H1 (cell line): ENCODE data around the gene PLCB1. TPM values are rescaled to one million over a fixed set of nuclear protein-coding genes. Genes with fewer than 3 reads are reported as not detected.

Source experiments
- CTCF ChIA-PET: fragments of 300-600 bp; sonication (Branson Sonifier 250); formaldehyde crosslinking; loops from one replicate; lab custom pipeline; 2021; ENCODE audit not compliant: partially characterized antibody; lab: Charles Lee
- POLR2A ChIA-PET: fragments of 300-600 bp; sonication (Branson Sonifier 250); formaldehyde crosslinking; loops from one replicate; lab custom pipeline; 2021; ENCODE audit warnings: inconsistent platforms; ENCODE audit not compliant: partially characterized antibody; lab: Charles Lee
- DNase-seq, 2 experiments: peaks; one replicate each; pipeline versions ENCODE4 v3.0.0 to v3.0.0-alpha.2; 2010 to 2022; ENCODE audit warnings: low spot score in 2 of 2, low read depth in 1 of 2, mixed read lengths in 1 of 2
- FAIRE-seq: peaks from 2 replicates; lab custom pipeline; 2011; peaks lifted over from hg19 to GRCh38; lab: Jason Lieb, UNC
- H2AFZ ChIP-seq: 2 replicates; pipeline ENCODE4 v1.8.1; 2012; ENCODE audit warnings: low read length, inconsistent platforms
- H2AK5ac ChIP-seq: 2 replicates; pipeline ENCODE4 v1.6.1; 2013; ENCODE audit warnings: low read depth, low read length
- H2BK120ac ChIP-seq: replicated peaks from 2 replicates; pipeline ENCODE3; 2013; ENCODE audit warnings: low read depth, low read length, inconsistent platforms
- H2BK12ac ChIP-seq: 2 replicates; pipeline ENCODE4 v1.6.1; 2013; ENCODE audit warnings: low read depth, low read length
- H2BK15ac ChIP-seq: 2 replicates; pipeline ENCODE4 v1.6.1; 2013; ENCODE audit warnings: low read length
- H2BK20ac ChIP-seq: 2 replicates; pipeline ENCODE4 v1.6.1; 2013; ENCODE audit warnings: low read length
- H2BK5ac ChIP-seq: 2 replicates; pipeline ENCODE4 v1.6.1; 2013; ENCODE audit warnings: low read depth, low read length
- H3K14ac ChIP-seq: 2 replicates; pipeline ENCODE4 v1.6.1; 2013; ENCODE audit warnings: inconsistent platforms; ENCODE audit not compliant: insufficient read length
- H3K18ac ChIP-seq: 2 replicates; pipeline ENCODE4 v1.6.1; 2013; ENCODE audit warnings: low read length; ENCODE audit errors: extremely low read depth
- H3K23ac ChIP-seq: 2 replicates; pipeline ENCODE4 v1.6.1; 2013; ENCODE audit warnings: inconsistent platforms; ENCODE audit not compliant: insufficient read length
- H3K23me2 ChIP-seq: 2 replicates; pipeline ENCODE4 v1.6.1; 2013; ENCODE audit warnings: low read depth, low read length
- H3K27ac ChIP-seq: 2 replicates; pipeline ENCODE4 v1.6.1; 2011; ENCODE audit warnings: low read depth, low read length, inconsistent platforms
- H3K27me3 ChIP-seq, 4 experiments: replicated peaks in 1 of 4; 1 replicate in 1 of 4; 2 replicates in 3 of 4; pipeline versions ENCODE4 v1.6.1 to v1.8.1; 2011 to 2013; ENCODE audit warnings: low read length in 3 of 4, mild to moderate bottlenecking in 3 of 4, inconsistent platforms in 2 of 4, mixed read lengths in 2 of 4, moderate library complexity in 1 of 4; ENCODE audit not compliant: control insufficient read depth in 3 of 4, insufficient read depth in 3 of 4; ENCODE audit errors: extremely low read depth in 1 of 4
- H3K36me3 ChIP-seq, 4 experiments: 2 replicates each; pipeline versions ENCODE4 v1.6.1 to v1.8.1; 2011 to 2013; ENCODE audit warnings: mild to moderate bottlenecking in 4 of 4, low read length in 3 of 4, moderate library complexity in 2 of 4, control low read depth in 1 of 4, inconsistent platforms in 1 of 4; ENCODE audit not compliant: insufficient read depth in 4 of 4, control insufficient read depth in 2 of 4
- H3K4ac ChIP-seq: replicated peaks from 2 replicates; pipeline ENCODE3; 2013; ENCODE audit warnings: low read length, low read depth, mixed read lengths, inconsistent platforms; ENCODE audit not compliant: insufficient read length
- H3K4me1 ChIP-seq, 4 experiments: replicated peaks in 1 of 4; 1 replicate in 1 of 4; 2 replicates in 3 of 4; pipeline versions ENCODE4 v1.6.1 to v1.8.1; 2011 to 2013; ENCODE audit warnings: low read length in 3 of 4, inconsistent platforms in 2 of 4, mixed read lengths in 1 of 4; ENCODE audit not compliant: insufficient read depth in 4 of 4, control insufficient read depth in 3 of 4
- H3K4me2 ChIP-seq, 2 experiments: 2 replicates each; pipeline versions ENCODE4 v1.6.1 to v1.8.1; 2011 to 2013; ENCODE audit warnings: low read depth in 2 of 2, low read length in 2 of 2, control low read depth in 1 of 2, inconsistent platforms in 1 of 2, mild to moderate bottlenecking in 1 of 2; ENCODE audit not compliant: insufficient read depth in 1 of 2
- H3K4me3 ChIP-seq, 4 experiments: fragments of 200-600, 300-600 bp in 1 of 4; sonication (generic), shearing (Covaris generic), sonication (Bioruptor Twin) in 1 of 4; 2 replicates each; pipeline versions ENCODE4 v1.5.1 to v1.8.1; 2011 to 2016; ENCODE audit warnings: low read length in 4 of 4, low read depth in 3 of 4, control low read depth in 2 of 4, inconsistent platforms in 2 of 4, mild to moderate bottlenecking in 2 of 4, mixed read lengths in 1 of 4, moderate library complexity in 1 of 4; ENCODE audit not compliant: insufficient read depth in 2 of 4; ENCODE audit errors: extremely low read depth in 1 of 4
- H3K56ac ChIP-seq: replicated peaks from 2 replicates; pipeline ENCODE3; 2013; ENCODE audit warnings: low read depth, mild to moderate bottlenecking, mixed read lengths, low read length, inconsistent platforms; ENCODE audit not compliant: insufficient read length
- H3K79me1 ChIP-seq: 2 replicates; pipeline ENCODE4 v1.6.1; 2013; ENCODE audit warnings: low read depth, low read length, control low read depth
- H3K79me2 ChIP-seq, 2 experiments: 2 replicates each; pipeline versions ENCODE4 v1.6.1 to v1.8.1; 2012 to 2013; ENCODE audit warnings: low read length in 2 of 2, mild to moderate bottlenecking in 2 of 2, inconsistent platforms in 1 of 2; ENCODE audit not compliant: insufficient read depth in 2 of 2, control insufficient read depth in 1 of 2
- H3K9ac ChIP-seq, 4 experiments: replicated peaks in 1 of 4; 1 replicate in 1 of 4; 2 replicates in 3 of 4; pipeline versions ENCODE4 v1.6.1 to v1.8.1; 2011 to 2013; ENCODE audit warnings: low read depth in 3 of 4, low read length in 3 of 4, control low read depth in 2 of 4, mild to moderate bottlenecking in 2 of 4, moderate library complexity in 2 of 4, inconsistent platforms in 1 of 4; ENCODE audit errors: extremely low read depth in 1 of 4
- H3K9me3 ChIP-seq, 2 experiments: 2 replicates each; pipeline versions ENCODE4 v1.6.1 to v1.8.1; 2012 to 2013; ENCODE audit warnings: mild to moderate bottlenecking in 2 of 2, moderate library complexity in 2 of 2, control low read depth in 1 of 2, inconsistent platforms in 1 of 2, low read depth in 1 of 2, low read length in 1 of 2, mixed read lengths in 1 of 2; ENCODE audit not compliant: insufficient read depth in 2 of 2
- H4K20me1 ChIP-seq, 2 experiments: replicated peaks in 1 of 2; 2 replicates each; pipeline versions ENCODE3 to v1.8.1; 2011 to 2013; ENCODE audit warnings: inconsistent platforms in 2 of 2, low read length in 2 of 2, mild to moderate bottlenecking in 1 of 2; ENCODE audit not compliant: insufficient read depth in 2 of 2, control insufficient read depth in 1 of 2
- H4K5ac ChIP-seq: 2 replicates; pipeline ENCODE4 v1.6.1; 2013; ENCODE audit warnings: low read length, low read depth, mixed read lengths, inconsistent platforms; ENCODE audit not compliant: insufficient read length
- H4K8ac ChIP-seq: 2 replicates; pipeline ENCODE4 v1.8.0; 2013; ENCODE audit warnings: mild to moderate bottlenecking, moderate library complexity, low read length, inconsistent platforms; ENCODE audit not compliant: insufficient read depth; ENCODE audit errors: extremely low read depth
- H4K91ac ChIP-seq: replicated peaks from 2 replicates; pipeline ENCODE3; 2013; ENCODE audit warnings: low read length, mixed read lengths, inconsistent platforms; ENCODE audit not compliant: insufficient read length
- CTBP2 ChIP-seq: IDR thresholded peaks from 2 replicates; pipeline ENCODE4 v1.7.0; 2011; ENCODE audit warnings: borderline replicate concordance, mild to moderate bottlenecking, moderate library complexity, mixed read lengths, low read length; ENCODE audit not compliant: insufficient read depth, insufficient read length
- FOSL1 ChIP-seq: IDR thresholded peaks from 2 replicates; pipeline ENCODE4 v1.6.1; 2011; ENCODE audit warnings: mild to moderate bottlenecking, low read depth, low read length, moderate library complexity; ENCODE audit not compliant: insufficient read depth
- HDAC6 ChIP-seq: IDR thresholded peaks from one replicate; pipeline ENCODE4 v1.7.1; 2012; ENCODE audit warnings: low read depth, mild to moderate bottlenecking, inconsistent platforms, low read length, moderate library complexity
- RNF2 ChIP-seq: fragments of 200-900, 300-1000 bp; sonication (generic); IDR thresholded peaks from 2 replicates; pipeline ENCODE4 v1.7.1; 2016; ENCODE audit warnings: borderline replicate concordance, low read depth, mild to moderate bottlenecking, antibody characterized with exemption, low read length; ENCODE audit not compliant: poor library complexity, severe bottlenecking; ENCODE audit errors: missing control alignments
- SIN3A ChIP-seq, 2 experiments: IDR thresholded peaks in 1 of 2; conservative IDR thresholded peaks in 1 of 2; 2 replicates each; pipeline ENCODE4 v1.6.1; 2011 to 2012; ENCODE audit warnings: low read length in 2 of 2, improper control_type of control experiment in 1 of 2, low read depth in 1 of 2, mild to moderate bottlenecking in 1 of 2
- TCF12 ChIP-seq: IDR thresholded peaks from 2 replicates; pipeline ENCODE4 v1.6.1; 2011; ENCODE audit warnings: low read depth, mild to moderate bottlenecking, low read length
- YY1 ChIP-seq: IDR thresholded peaks from 2 replicates; pipeline ENCODE4 v1.6.1; 2011; ENCODE audit warnings: low read depth, mild to moderate bottlenecking, low read length
- WGBS, 2 experiments: shearing (Covaris generic) in 1 of 2; methylation state at CpG; one replicate each; pipeline versions ENCODE4 v1.1.6 to v1.1.7; 2013 to 2015; ENCODE audit warnings: low lambda C conversion rate in 2 of 2, mixed read lengths in 2 of 2, inconsistent platforms in 1 of 2, low coverage in 1 of 2, missing lambda C conversion rate in 1 of 2; ENCODE audit not compliant: insufficient replicate concordance in 2 of 2, insufficient coverage in 1 of 2, insufficient read length in 1 of 2; ENCODE audit errors: extremely low coverage in 1 of 2, missing lambda C conversion rate in 1 of 2; 5-methylcytosine and 5-hydroxymethylcytosine counted together
- polyA plus RNA-seq, 7 experiments: library from polyadenylated mRNA; depleted of rRNA in 3 of 7; stranded (reverse) in 5 of 7; unstranded in 2 of 7; fragments of >200 nt in 5 of 7; fragments of 200-250 nt in 2 of 7; gene quantifications; 1 replicate in 5 of 7; 2 replicates in 1 of 7; 4 replicates in 1 of 7; pipeline versions ENCODE4 v1.2.1 to v1.2.3, GENCODE V29; 2011 to 2013; ENCODE audit warnings: missing spikeins in 2 of 7, mixed read lengths in 2 of 7
- total RNA-seq: library from RNA; stranded (reverse); fragmentation: NEBNext Ultra II Directional; extraction: Animal tissue kit (Norgen Biotek cat#: 25700); gene quantifications from 2 replicates; pipeline ENCODE4 v1.2.1, GENCODE V29; 2021

Gene PLCB1
- total and polyA plus RNA-seq, 2 of the 8 experiments (the other 6 are each of a cell fraction or from before 2014, with no cell fraction given), result 2.6 to 9.1 TPM

DNA sequence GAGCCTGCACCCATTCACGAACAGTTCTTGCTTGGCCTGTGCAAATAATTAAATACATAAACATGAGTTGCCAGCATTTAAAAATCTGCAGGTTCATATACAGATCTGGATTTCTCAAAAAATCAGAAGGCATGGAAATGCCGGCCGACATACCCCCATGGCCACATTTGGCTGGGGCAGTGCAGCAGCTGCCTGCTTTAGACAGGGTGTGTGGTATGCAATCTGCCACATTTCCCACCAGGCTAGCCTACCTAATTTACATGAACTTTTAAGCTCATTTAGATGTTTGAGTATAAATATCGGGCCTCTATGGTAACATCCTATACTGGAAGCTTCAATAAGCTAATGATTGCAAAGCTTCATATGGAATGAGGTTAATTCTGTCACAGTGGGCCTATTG is 31.5 kb downstream of the PLCB1 start:
- peaks cover 8 to 12% of the 10 kb centered on the region in 2 experiments for H3K9me3 ChIP-seq
- H3K23ac ChIP-seq, result no peak overlapping the region
- no peak overlapping the region for H2BK20ac ChIP-seq
- H2BK12ac ChIP-seq, result no peak overlapping the region
- WGBS, 2 experiments, result 94% methylated on average over 4 of the region's 4 CpGs; no CpG with 5 or more reads in 1 of the 2 experiments
- no peaks in the 10 kb centered on the region for H3K23me2 ChIP-seq
- DNase-seq (no peak), FAIRE-seq (no peak)
- H3K4me3 ChIP-seq, result no peak overlapping the region
- H3K79me2 ChIP-seq, result no peaks in the 10 kb centered on the region
- no peak overlapping the region for H3K18ac ChIP-seq
- H2BK15ac ChIP-seq, result no peak overlapping the region
- no peak for TF ChIP-seq FOSL1
- no peak for TF ChIP-seq HDAC6
- no peak for TF ChIP-seq CTBP2
- no peak for TF ChIP-seq YY1
- TF ChIP-seq TCF12, result no peak
- no peak for TF ChIP-seq RNF2
- TF ChIP-seq SIN3A (conservative IDR thresholded peaks at IDR 0.05 in 1 of 2, IDR thresholded peaks at IDR 0.05 in 1 of 2; ENCODE audit: low read depth in 1 of 2, low read length in 2 of 2), result no peak
- TF ChIP-seq, all 59 proteins: peak for 0
- H3K9ac ChIP-seq, result no peak overlapping the region
- H3K36me3 ChIP-seq, result no peaks in the 10 kb centered on the region
- H4K5ac ChIP-seq, result no peak overlapping the region
- H3K4me2 ChIP-seq, result no peak overlapping the region
- no peak overlapping the region for H2BK120ac ChIP-seq
- H3K79me1 ChIP-seq, result no peaks in the 10 kb centered on the region
- ChIA-PET POLR2A (no interaction called here), CTCF (no interaction called here)
- no peak overlapping the region for H2BK5ac ChIP-seq
- no peak overlapping the region for H2AK5ac ChIP-seq
- no peak overlapping the region for H4K91ac ChIP-seq
- peaks cover 0 to 1% (median 0%) of the 10 kb centered on the region in 4 experiments; a peak in 1 of 7 replicates for H3K27me3 ChIP-seq
- H3K4ac ChIP-seq, result no peak overlapping the region
- H3K56ac ChIP-seq, result no peak overlapping the region
- no peak overlapping the region for H2AFZ ChIP-seq
- no peaks in the 10 kb centered on the region for H4K20me1 ChIP-seq
- no peak overlapping the region for H4K8ac ChIP-seq
- no peak overlapping the region for H3K14ac ChIP-seq
- H3K4me1 ChIP-seq, result no peaks in the 10 kb centered on the region
- no peak overlapping the region for H3K27ac ChIP-seq
